NCI-H2107 treated with DMSO at 0.1 percent for 48 hours (cell line): ENCODE results near the gene SRP19.
"Not testable (repeated sequence)": the region's sequence is repeated elsewhere in the genome, so short reads cannot be mapped to it uniquely, and the experiment has no call there.

Experiments used
- DNase-seq: peaks from one replicate; lab custom pipeline; 2025; ENCODE audit not compliant: unreplicated experiment; lab: John Stamatoyannopoulos, UW

The SRP19 gene

DNA sequence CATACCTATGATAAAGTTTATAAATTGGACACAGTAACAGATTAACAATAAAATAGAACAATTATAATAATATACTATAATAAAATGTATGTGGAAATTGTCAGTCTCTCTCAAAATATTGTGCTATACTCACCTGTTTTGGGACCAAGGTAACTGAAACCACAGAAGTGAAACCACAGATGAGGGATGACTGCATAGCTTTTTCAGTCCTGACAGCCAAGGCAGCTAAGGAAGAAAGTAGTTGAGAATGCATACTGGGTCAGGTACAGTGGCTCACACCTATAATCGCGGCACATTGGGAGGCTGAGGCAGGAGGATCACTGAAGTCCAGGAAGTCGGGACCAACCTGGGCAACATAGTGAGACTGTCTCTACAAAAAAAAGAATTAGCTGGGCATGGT lies 8.9 kb downstream of the SRP19 start:
- no peak for DNase-seq

DNA sequence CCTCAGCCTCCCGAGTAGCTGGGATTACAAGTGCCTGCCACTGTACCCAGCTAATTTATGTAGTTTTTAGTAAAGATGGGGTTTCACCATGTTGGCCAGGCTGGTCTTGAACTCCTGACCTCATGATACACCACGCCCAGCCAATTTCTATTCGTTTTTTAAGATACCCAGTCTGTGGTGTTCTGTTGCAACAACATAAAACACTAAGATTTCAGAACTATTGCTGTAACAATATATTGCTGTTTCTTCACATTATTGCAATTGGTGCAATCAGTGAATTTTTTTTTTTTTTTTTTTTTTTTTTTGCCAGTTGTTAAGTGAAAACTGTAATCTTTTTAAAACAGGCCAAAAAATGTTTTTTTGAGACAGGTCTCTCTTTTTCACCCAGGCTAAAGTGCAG lies 9.9 kb downstream of the SRP19 start:
- no peak for DNase-seq

DNA sequence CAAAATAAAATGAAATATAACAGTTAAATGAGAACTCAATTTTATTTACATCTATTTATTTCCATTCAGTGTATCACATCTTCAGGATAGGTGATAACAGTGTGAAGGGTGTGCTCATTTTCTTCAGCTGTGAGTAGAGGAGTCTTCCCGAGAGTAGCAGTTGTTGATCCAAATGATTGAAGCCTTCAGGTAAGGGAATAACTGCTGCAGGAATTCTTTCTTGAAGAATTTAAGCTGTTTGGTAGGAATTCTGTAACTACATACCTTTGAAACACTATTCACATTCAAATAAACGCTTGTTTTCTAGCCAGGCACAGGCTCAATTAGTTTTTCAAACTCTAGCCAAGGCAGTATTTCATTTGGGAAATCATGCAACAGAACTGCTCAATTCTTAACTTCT lies 15.3 kb downstream of the SRP19 start:
- no peak for DNase-seq

DNA sequence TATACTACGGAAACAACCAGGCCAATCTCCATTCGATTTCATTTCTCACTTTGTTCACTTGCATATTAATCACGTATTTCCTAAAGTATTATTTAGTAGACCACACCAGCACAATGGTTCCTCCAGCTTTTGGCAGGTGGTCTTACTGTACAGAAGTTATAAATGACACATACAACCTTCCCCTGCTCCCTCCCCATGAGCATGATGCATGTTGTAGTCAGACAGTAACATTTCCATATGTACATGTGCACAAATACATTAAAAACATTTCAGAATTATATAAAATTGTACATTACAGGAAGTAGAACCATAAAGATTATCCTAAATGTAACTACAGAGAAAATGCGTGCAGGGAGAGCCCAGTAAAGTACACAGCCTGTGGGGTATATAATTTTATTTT lies 17.0 kb downstream of the SRP19 start:
- DNase-seq = no peak

DNA sequence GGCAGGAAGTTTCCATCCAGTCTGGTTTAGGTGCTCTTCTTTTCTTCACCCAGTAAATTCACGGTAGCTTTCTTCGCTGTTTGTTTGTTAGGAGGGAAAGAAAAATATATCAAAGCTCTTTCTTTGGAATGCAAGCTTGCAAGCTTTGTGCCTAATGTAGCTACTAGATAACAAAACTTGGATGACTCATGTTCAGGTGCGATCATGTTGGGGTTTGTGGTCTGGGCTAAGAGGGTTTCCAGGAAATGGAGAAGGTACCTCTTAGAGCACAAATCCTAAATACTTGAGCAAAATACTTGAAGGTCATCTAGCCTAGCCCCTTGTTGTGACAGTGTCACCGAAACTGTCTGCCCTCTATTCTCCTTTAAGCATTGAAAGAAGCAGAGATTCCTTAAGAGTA lies 17.7 kb downstream of the SRP19 start:
- no peak for DNase-seq

DNA sequence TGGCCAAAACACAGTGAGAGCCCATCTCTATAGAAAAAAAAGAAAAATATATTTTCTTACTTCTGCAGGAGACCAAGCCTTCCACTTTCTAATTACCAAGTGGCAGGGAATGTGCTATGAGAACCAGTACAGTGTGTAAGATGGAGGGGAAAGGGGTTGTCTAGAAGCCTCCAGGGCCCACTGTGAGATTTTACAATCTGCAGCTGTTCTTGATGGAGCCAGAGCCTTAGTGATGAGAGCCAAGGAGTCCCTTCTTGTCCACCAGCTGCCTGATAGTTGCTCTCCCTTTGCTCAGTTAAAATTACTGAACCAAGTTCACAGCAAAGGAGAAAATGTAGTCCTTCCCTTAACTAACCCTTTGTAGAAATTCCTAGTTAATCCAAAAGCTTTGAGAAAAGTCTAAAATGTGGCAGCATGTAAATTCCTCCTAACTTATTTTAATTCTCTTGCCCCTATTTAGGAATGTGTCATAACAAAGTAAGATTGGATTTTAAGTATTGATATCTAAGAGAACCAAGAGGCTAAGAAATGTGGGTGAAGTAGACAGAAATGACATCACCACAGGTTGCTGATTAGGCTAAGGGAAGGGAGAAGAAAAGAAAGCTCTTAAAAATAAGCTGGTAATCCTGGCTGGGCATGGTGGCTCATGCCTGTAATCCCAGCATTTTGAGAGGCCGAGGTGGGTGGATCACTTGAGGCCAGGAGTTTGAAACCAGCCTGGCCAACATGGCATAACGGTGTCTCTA lies 19.3 kb downstream of the SRP19 start:
- no peak for DNase-seq

DNA sequence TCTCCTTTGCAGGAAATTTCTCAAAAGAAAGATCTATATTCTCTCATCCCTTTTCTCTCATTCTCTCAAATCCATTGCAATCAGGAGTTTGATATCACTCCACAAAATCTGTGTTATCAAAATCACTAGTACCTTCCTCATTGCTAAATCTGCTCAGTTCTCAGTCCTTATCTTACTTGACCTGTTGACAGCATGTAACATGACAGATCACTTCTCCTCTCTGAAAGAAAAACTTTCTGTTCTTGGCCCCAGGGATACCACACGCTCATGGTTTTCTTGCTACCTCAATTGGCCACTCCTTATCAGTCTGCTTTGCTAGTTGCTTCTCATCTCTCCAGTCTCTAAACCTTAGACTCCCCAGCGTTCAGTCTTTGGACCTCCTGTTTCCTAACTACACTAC lies 22.1 kb downstream of the SRP19 start:
- no peak for DNase-seq

DNA sequence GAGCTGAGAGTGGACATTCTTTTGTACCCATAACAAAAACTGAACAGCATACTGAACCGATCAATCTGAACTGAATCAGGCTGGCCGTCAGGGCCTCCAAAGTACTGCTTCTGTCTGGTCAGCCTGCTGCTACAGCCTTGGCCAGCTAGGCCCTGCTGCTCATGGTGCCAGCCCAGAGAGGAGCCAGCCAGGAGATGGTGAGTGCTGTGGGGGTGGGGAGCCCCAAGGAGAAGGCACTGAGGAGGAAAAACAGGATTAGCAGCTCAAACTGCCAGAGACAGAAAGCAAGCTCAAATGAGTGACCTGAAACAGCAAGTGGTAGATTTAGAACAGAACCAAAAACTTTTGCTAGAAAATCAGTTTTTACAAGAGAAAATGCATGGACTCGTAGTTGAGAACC lies 23.9 kb downstream of the SRP19 start:
- no peak for DNase-seq

DNA sequence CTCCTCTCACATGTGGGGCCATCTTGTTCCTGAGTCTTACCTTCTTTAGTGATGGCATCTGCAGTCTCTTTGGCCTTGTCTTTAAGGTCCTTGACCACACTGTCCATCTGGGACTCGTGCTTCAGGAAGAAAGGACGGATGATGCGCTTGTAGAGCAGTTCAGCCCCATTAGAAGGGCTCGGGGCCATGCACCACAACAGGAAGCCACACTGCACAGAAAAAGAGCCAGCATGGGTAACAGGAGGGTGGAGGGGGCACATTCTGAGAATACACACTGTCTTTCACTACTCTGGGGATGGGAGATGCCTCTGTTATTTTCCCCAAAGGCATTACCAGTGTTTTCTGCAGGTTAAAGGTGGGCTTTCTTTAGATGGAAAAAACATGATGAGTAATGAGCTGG lies 25.9 kb downstream of the SRP19 start:
- no peak for DNase-seq

DNA sequence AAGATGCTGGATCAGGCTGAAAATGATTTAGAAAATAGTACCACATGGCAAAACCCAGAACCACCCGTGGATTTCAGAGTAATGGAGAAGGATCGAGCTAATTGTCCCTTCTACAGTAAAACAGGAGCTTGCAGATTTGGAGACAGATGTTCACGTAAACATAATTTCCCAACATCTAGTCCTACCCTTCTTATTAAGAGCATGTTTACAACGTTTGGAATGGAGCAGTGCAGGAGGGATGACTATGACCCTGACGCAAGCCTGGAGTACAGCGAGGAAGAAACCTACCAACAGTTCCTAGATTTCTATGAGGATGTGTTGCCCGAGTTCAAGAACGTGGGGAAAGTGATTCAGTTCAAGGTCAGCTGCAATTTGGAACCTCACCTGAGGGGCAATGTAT lies 31.0 kb downstream of the SRP19 start:
- not testable (repeated sequence) for DNase-seq

DNA sequence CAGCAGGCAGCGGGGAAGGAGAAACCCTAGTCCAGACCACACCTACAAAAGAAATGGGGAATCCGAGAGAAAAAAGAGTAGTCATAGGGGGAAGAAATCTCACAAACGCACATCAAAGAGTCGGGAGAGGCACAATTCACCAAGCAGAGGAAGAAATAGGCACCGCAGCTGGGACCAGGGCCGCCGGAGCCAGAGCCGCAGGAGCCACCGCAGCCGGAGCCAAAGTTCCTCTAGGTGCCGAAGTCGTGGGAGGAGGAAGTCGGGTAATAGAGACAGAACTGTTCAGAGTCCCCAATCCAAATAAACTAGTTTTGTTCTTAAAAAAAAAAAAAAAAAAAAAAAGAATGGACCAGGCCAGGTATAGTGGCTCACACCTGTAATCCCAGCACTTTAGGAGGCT lies 31.7 kb downstream of the SRP19 start:
- DNase-seq = no peak

DNA sequence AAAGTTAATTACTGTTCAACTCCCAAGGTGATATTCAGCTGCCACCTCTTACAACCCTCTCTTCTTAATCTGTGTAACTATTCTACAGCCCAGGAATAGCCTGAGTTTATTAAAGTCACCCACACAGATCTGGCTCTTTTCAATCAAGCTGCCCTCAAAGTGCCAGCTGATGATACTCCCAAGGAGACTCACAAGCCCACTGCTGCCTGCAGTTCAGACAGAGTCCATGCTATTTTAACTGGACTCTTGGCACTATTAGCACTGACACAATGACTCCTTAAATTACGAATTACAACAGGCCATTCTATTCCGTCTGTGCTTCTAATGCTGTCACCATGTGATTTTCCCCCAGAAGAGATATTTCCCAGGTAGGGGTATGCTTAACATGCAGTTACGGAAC lies 34.6 kb downstream of the SRP19 start:
- DNase-seq = no peak

DNA sequence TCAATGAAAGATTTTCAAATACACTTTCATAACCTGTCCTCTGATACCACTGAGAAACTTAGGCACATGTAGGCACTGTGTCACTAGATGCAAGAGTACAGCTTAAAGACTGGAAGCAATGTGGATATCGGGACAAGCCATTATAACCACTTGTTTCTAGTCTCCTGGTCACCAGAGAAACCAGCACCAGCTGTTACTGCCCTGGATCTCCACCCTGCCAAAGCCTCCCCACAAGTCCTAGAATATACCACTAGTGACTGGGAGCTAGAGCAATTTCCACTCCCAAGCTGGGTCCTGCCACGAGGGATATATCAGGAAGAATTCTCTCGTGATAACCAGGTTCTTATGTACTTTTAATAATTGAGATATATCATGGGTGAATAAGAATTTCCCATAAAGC lies 41.5 kb downstream of the SRP19 start:
- no peak for DNase-seq

DNA sequence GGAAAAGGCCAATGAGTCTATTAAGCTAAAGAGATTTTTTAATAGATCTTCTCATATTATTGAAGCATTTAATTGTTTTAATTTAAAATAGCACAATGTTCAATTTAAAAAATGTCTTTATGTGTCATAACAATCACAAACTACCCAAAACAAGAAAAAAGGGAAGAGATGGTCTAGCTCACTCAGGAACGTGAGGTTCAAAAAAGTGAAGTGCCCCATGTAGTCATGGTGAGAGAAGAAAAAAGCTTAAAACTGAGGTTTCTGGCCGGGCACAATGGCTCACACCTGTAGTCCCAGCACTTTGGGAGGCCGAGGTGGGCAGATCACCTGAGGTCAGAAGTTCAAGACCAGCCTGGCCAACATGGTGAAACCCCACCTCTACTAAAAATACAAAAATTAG lies 43.9 kb downstream of the SRP19 start:
- not testable (repeated sequence) for DNase-seq

DNA sequence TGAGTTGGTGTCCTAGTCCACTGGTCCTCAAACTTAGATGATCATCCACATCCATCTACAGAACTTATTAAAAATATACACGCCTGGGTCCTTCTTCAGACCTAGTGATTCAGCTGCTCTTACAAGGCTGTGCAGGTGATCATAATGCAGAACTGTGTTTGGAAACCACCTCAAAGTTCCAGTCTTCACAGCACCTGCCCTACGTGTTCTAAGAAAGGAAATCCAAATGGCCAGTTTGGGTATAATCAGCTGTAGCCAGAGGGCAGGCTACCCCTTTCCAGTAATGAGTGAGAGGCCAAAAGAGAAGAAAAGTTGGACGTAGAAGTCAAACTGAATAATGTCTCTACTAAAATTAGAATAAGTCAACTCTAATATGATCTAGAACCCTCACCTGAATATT lies 45.5 kb downstream of the SRP19 start:
- DNase-seq = no peak

DNA sequence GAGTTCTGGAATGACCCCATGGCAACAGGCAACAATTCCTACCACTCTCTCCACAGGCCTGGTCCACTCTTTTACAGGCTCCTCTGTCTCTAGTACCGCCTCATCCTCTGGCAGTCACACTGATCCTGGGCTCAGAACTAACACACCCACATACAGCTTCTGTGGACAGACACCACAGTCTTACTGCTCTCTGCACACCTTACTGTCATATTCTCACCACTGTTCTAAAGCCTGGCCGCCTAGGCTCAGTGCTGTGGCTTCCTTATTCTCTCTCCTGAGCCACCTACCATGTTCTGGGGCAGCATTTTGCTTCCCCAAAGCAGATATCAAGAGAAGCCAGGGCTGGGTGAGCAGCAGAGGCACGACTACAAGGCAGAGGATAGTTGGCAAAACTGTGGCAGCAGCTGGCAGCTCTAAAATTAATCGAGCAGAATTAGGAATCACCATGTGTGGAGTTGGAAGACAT lies 46.1 kb downstream of the SRP19 start:
- no peak for DNase-seq

DNA sequence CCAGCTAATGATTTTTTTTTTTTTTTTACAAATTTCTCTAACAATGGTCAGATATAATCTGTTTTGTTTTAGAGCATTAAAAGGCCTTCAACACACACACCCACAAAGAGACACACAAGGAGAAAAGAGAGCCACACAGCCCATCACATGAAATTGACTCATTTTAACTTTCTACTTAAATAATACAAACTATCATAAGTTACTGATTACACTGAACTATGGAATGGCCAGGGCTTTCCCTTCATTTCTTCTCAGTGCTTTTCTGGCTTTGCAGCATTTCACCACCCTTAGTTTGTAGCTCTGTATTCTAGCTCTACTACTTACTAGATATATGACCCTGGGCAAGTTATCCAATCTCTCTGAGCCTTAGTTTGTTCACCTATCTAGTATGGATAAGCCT lies 47.8 kb downstream of the SRP19 start:
- no peak for DNase-seq

DNA sequence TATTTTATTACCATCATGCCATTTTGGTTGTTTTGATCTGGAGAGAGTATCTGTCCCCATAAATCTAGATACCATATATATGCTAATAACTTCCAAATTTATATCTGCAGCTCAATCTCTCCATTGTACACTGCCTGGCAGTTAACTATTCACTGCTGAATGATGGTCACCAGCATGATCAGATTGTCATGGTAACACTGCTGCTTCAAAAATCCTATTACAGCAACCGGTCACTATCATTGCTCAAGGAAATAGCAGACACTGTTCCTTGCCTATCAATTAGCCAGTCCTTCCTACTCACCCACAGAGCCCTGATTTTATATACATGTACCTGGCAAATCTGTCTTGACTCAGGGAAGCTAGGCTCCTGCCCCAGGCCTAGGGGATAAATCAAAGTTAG lies 49.4 kb downstream of the SRP19 start:
- DNase-seq = no peak

DNA sequence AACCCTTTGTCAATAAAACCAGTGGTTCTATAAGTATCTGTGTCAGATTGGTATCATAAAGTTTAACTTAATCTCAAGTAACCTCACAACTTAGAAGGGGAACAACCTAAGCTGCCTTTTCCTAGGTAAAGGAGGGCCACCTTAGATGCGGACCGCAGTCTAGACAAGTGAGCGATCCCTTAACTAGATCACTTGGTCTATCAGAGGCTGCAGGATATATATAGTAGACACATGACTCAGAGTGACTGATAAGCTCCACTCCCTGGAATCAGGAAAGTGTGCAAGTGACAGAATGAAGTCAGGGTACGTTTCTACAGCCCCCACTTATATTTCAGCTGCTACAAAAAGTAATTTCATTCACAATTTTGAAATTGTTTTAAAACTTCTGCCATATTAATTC lies 53.5 kb downstream of the SRP19 start:
- no peak for DNase-seq

DNA sequence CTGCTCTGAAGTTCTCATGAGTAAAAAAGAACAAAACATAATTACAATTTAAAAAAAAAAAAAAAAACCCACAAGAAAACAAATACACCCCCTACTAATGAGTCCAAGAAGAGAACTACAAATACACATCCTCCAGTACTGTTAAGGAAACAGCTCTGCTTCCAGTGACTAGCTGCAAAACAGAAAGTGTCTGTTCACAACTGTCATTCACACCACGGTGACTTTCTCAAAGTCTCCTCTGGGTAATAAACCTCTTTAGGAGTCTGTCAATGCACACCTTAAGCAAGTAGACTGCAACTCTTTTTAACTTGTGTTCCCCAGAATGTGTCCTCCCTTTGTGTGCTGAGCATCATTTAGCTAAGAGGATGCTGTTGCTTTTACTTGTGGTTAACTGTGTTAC lies 54.7 kb downstream of the SRP19 start:
- no peak for DNase-seq

DNA sequence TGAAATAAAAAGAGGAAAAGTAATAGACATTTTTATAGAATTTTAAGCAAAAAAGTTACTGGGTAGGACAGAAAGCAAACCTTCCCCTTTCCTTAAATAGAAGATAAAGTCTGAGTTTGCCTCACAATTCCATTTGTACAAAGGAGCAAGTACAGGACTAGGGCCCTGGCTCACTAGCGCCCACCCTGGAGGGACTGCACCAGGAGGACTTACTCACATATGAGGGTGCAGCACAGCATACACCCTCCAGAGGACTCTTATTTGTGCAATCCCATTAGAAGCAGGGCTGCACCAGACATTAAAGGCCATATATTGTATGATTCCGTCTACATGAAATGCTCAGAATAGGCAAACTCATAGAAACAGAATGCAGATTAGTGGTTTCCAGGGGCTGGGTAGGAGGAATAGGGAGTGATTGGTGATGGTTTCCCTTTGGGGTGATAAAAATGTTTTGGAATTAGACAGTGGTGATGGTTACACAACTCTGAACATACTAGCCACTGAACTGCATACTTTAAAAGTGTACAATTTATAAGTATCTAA lies 56.4 kb downstream of the SRP19 start:
- DNase-seq = no peak

DNA sequence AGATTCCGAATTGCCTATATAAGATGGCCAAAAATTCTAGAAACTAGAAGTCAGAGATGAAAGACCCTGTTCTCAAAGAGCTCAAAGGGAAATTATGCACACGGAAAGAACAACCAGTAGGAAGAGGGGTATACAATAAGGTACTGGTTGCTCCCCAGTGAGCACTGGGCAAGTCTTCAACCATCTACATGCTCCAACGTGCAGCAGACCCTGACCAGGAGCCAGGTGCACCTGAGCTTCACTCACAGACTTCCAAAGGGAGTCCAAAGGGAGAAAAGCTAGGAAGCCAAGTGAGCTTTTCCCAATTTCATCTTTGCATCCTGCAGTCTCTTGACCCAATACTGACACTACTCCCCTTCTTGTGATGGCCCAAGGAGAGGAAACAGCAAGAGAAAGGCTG lies 57.0 kb downstream of the SRP19 start:
- DNase-seq = no peak

DNA sequence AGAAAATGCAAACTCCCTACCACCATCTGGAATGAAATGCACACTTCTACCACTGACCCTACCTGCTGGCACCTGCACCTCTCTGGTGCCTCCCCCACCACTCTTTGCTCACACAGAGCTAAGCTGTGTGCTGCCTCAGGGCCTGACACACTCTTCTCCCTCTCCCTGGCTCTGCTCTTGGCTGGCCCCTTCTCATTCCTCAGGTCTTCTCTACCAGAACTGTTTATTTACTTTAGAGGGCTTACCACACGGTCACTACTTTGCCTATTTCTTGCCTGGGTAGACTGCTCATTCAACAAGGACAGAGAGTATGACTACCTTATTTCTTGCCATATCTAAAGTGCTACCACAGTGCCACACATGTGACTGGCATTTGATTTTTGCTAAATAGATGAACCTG lies 57.6 kb downstream of the SRP19 start:
- no peak for DNase-seq
